HepG2 (cell line): ENCODE results near the gene CDS1. TPM values are rescaled to one million over a fixed set of nuclear protein-coding genes. Genes with fewer than 3 reads are reported as not detected.

ENCODE experiments used
- ADNP ChIP-seq: sonication (generic); formaldehyde crosslinking; IDR thresholded peaks from 2 replicates; pipeline ENCODE4 v1.4.0; 2020; ENCODE audit warnings: missing genetic modification reagents
- BORCS8-MEF2B ChIP-seq: sonication (generic); formaldehyde crosslinking; IDR thresholded peaks from 2 replicates; pipeline ENCODE4 v1.8.0; 2022; ENCODE audit warnings: mild to moderate bottlenecking, missing genetic modification reagents
- BRF2 ChIP-seq: sonication (generic); formaldehyde crosslinking; IDR thresholded peaks from 2 replicates; pipeline ENCODE4 v1.8.1; 2022; ENCODE audit warnings: mild to moderate bottlenecking, missing genetic modification reagents
- CEBPG ChIP-seq: IDR thresholded peaks from 2 replicates; pipeline ENCODE4 v1.6.1; 2016
- FOXM1 ChIP-seq: sonication (generic); formaldehyde crosslinking; IDR thresholded peaks from 2 replicates; pipeline ENCODE4 v1.5.0; 2020; ENCODE audit warnings: missing genetic modification reagents
- HDAC6 ChIP-seq: fragments of 200-600 bp; sonication (generic); IDR thresholded peaks from 2 replicates; pipeline ENCODE4 v1.7.0; 2017; ENCODE audit warnings: mild to moderate bottlenecking, antibody characterized with exemption, low read length, low read depth
- KDM3A ChIP-seq: IDR thresholded peaks from 2 replicates; pipeline ENCODE4 v1.6.1; 2018; ENCODE audit warnings: low read depth, missing compliant biosample characterization
- MTF1 ChIP-seq: sonication (generic); formaldehyde crosslinking; IDR thresholded peaks from 2 replicates; pipeline ENCODE4 v1.5.0; 2020; ENCODE audit warnings: missing genetic modification reagents
- PHF21A ChIP-seq: sonication (generic); formaldehyde crosslinking; IDR thresholded peaks from 2 replicates; pipeline ENCODE4 v1.5.0; 2020; ENCODE audit warnings: mild to moderate bottlenecking, missing genetic modification reagents
- RAD21 ChIP-seq: fragments of 450-650 bp; formaldehyde crosslinking; IDR thresholded peaks from 2 replicates; pipeline ENCODE4 v1.5.0; 2020; ENCODE audit warnings: mild to moderate bottlenecking
- SIX1 ChIP-seq: sonication (generic); formaldehyde crosslinking; IDR thresholded peaks from 2 replicates; pipeline ENCODE4 v1.4.0; 2020; ENCODE audit warnings: missing genetic modification reagents, borderline replicate concordance
- ZNF101 ChIP-seq: sonication (generic); formaldehyde crosslinking; IDR thresholded peaks from 2 replicates; pipeline ENCODE4 v1.4.0; 2020; ENCODE audit warnings: mild to moderate bottlenecking, low read depth, missing genetic modification reagents, borderline replicate concordance
- polyA plus RNA-seq, 8 experiments: library from polyadenylated mRNA; depleted of rRNA in 3 of 8; stranded (reverse) in 7 of 8; unstranded in 1 of 8; fragments of >200 nt; fragmentation: Illumina TruSeq in 4 of 8; extraction: Trizol in 4 of 8; gene quantifications; 2 replicates each; pipeline versions ENCODE4 v1.2.1 to v1.2.3, GENCODE V29; 2011 to 2016; ENCODE audit warnings: low read depth in 4 of 8, missing spikeins in 1 of 8, mixed read lengths in 1 of 8; ENCODE audit not compliant: insufficient read depth in 1 of 8
- total RNA-seq, 5 experiments: library from RNA; depleted of rRNA; stranded (reverse); fragments of >200 nt; fragmentation: Illumina TruSeq; extraction: Trizol; gene quantifications; 2 replicates each; pipeline ENCODE4 v1.2.3, GENCODE V29; 2016; ENCODE audit warnings: low read depth in 1 of 5
- TF ChIP-seq, protein P1 (sequence below): IDR thresholded peaks from 2 replicates; pipeline ENCODE4 v1.6.1; 2016; ENCODE audit warnings: mild to moderate bottlenecking
- TF ChIP-seq, protein P2 (sequence below): IDR thresholded peaks from 2 replicates; pipeline ENCODE4 v1.4.0; 2020; ENCODE audit warnings: mild to moderate bottlenecking, missing genetic modification reagents
- TF ChIP-seq, protein P3 (sequence below): sonication (generic); formaldehyde crosslinking; IDR thresholded peaks from 2 replicates; pipeline ENCODE4 v1.4.0; 2020; ENCODE audit warnings: mild to moderate bottlenecking, missing genetic modification reagents

Gene CDS1
- total and polyA plus RNA-seq, 2 of the 13 experiments (the other 11 are each of a cell fraction or from before 2014, with no cell fraction given) = 2.1 to 3.2 TPM

DNA sequence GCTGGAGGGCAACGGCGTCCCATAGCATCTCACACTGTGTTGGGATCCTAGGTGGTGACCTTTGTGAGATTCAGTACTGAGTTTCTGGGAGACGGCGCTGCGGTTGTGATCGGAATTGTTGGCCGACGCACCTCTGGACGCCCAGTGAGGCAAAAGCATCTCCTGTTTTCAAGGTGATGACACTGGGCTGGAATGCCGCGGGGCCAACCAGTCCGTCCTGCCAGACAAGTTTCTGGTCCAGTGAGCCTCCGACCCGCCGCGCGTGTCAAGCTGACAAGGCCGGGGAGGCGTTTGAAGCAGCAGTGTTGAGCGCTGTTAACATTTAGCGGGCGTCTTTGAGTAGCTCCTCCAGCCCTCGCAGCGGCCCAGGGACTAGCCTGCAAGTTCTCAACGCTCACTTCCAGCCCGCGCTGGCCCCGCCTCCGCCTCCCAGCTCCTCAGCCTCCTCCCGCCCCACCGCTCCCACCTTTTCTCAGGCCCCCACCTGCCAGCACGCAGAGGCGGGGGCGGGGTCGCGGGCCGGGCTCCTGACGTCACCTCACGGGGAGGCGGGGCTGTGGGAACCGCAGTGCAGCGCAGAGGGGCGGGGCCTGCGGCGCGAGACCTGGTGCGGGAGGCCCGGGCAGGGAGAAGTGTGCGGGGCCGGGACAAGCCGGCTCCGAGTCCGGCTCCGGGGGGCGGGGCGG is 482 bp upstream of the CDS1 start (continued):
- no peak for TF ChIP-seq ADNP
- TF ChIP-seq, protein P1, sequence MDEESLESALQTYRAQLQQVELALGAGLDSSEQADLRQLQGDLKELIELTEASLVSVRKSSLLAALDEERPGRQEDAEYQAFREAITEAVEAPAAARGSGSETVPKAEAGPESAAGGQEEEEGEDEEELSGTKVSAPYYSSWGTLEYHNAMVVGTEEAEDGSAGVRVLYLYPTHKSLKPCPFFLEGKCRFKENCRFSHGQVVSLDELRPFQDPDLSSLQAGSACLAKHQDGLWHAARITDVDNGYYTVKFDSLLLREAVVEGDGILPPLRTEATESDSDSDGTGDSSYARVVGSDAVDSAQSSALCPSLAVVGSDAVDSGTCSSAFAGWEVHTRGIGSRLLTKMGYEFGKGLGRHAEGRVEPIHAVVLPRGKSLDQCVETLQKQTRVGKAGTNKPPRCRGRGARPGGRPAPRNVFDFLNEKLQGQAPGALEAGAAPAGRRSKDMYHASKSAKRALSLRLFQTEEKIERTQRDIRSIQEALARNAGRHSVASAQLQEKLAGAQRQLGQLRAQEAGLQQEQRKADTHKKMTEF (CRISPR knock-in tag) = no peak
- TF ChIP-seq HDAC6 = no peak
- no peak for TF ChIP-seq ZNF101 (CRISPR knock-in tag)
- no peak for TF ChIP-seq RAD21 (CRISPR knock-in tag)
- TF ChIP-seq BORCS8-MEF2B (CRISPR knock-in tag) = 0 out of 2 replicates have a peak, but pooled peaks have one; percentile 18
- TF ChIP-seq FOXM1 (CRISPR knock-in tag) = no peak
- no peak for TF ChIP-seq PHF21A (CRISPR knock-in tag)
- TF ChIP-seq, protein P2, sequence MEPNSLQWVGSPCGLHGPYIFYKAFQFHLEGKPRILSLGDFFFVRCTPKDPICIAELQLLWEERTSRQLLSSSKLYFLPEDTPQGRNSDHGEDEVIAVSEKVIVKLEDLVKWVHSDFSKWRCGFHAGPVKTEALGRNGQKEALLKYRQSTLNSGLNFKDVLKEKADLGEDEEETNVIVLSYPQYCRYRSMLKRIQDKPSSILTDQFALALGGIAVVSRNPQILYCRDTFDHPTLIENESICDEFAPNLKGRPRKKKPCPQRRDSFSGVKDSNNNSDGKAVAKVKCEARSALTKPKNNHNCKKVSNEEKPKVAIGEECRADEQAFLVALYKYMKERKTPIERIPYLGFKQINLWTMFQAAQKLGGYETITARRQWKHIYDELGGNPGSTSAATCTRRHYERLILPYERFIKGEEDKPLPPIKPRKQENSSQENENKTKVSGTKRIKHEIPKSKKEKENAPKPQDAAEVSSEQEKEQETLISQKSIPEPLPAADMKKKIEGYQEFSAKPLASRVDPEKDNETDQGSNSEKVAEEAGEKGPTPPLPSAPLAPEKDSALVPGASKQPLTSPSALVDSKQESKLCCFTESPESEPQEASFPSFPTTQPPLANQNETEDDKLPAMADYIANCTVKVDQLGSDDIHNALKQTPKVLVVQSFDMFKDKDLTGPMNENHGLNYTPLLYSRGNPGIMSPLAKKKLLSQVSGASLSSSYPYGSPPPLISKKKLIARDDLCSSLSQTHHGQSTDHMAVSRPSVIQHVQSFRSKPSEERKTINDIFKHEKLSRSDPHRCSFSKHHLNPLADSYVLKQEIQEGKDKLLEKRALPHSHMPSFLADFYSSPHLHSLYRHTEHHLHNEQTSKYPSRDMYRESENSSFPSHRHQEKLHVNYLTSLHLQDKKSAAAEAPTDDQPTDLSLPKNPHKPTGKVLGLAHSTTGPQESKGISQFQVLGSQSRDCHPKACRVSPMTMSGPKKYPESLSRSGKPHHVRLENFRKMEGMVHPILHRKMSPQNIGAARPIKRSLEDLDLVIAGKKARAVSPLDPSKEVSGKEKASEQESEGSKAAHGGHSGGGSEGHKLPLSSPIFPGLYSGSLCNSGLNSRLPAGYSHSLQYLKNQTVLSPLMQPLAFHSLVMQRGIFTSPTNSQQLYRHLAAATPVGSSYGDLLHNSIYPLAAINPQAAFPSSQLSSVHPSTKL (CRISPR knock-in tag) = peak; percentile 32; the same call in 1 of the 2 replicates
- TF ChIP-seq MTF1 (CRISPR knock-in tag) = no peak
- no peak for TF ChIP-seq SIX1 (CRISPR knock-in tag)
- no peak for TF ChIP-seq BRF2 (CRISPR knock-in tag)
- TF ChIP-seq CEBPG (CRISPR knock-in tag) = no peak
- TF ChIP-seq, protein P3, sequence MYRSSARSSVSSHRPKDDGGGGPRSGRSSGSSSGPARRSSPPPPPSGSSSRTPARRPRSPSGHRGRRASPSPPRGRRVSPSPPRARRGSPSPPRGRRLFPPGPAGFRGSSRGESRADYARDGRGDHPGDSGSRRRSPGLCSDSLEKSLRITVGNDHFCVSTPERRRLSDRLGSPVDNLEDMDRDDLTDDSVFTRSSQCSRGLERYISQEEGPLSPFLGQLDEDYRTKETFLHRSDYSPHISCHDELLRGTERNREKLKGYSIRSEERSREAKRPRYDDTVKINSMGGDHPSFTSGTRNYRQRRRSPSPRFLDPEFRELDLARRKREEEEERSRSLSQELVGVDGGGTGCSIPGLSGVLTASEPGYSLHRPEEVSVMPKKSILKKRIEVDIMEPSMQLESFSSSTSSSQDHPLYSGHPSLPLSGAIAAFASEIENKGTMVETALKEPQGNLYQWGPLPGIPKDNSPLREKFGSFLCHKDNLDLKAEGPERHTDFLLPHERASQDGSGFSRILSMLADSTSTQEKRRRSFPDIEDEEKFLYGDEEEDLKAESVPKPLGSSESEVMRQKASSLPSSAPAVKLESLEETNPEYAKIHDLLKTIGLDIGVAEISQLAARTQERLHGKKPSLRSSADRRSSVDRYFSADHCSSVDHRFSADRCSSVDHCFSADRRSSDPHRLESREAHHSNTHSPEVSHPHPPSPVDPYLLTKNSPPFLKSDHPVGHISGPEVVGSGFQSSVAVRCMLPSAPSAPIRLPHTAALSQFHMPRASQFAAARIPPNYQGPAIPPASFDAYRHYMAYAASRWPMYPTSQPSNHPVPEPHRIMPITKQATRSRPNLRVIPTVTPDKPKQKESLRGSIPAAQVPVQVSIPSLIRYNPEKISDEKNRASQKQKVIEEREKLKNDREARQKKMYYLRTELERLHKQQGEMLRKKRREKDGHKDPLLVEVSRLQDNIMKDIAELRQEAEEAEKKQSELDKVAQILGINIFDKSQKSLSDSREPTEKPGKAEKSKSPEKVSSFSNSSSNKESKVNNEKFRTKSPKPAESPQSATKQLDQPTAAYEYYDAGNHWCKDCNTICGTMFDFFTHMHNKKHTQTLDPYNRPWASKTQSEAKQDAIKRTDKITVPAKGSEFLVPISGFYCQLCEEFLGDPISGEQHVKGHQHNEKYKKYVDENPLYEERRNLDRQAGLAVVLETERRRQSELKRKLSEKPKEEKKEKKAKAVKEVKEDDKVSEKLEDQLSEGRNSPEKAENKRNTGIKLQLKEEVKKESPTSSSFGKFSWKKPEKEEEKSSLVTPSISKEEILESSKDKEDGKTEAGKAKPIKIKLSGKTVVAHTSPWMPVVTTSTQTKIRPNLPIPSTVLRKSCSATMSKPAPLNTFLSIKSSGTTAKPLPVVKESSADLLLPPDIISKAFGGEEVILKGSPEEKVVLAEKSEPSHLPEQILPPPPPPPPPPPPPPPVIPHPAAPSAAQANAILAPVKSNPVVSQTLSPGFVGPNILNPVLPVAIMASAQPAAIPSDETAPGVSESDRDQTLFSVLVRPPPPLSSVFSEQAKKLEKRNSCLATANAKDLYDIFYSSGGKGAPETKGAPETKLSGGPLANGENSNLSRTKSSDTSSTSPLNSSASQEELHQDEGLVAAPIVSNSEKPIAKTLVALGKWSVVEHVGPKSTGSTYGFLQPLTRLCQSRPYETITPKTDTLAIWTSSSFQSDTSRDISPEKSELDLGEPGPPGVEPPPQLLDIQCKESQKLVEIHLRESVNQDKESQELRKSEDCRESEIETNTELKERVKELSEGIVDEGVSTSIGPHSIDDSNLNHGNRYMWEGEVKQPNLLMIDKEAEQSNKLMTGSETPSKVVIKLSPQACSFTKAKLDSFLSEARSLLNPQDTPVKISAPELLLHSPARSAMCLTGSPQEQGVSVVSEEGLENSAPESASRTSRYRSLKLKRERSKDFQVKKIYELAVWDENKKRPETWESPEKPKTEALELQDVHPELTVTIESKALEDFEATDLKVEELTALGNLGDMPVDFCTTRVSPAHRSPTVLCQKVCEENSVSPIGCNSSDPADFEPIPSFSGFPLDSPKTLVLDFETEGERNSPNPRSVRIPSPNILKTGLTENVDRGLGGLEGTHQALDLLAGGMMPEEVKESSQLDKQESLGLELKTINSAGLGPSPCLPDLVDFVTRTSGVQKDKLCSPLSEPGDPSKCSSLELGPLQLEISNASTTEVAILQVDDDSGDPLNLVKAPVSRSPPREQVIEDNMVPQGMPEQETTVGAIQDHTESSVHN (CRISPR knock-in tag) = no peak
- TF ChIP-seq KDM3A (CRISPR knock-in tag) = no peak
